Vagina (tissue), 2 donors: Measurements from ENCODE around the gene C4orf46. TPM values are rescaled to one million over a fixed set of nuclear protein-coding genes. Genes with fewer than 3 reads are reported as not detected.

Experiments
- DNase-seq, 2 donors: peaks; one replicate each; pipeline ENCODE4 v3.0.0-alpha.2; 2017; ENCODE audit errors: extremely low spot score in 2 of 2
- H3K27ac ChIP-seq: fragments of 200-600 bp; sonication (generic); one replicate; pipeline ENCODE4 v1.5.1; 2019
- H3K27me3 ChIP-seq: fragments of 200-600 bp; sonication (generic); one replicate; pipeline ENCODE4 v1.5.1; 2019
- H3K36me3 ChIP-seq, 2 donors: fragments of 200-600 bp; sonication (generic); one replicate each; pipeline ENCODE4 v1.5.1; 2017 to 2019
- H3K4me1 ChIP-seq: fragments of 200-600 bp; sonication (generic); one replicate; pipeline ENCODE4 v1.5.1; 2019
- H3K4me3 ChIP-seq, 2 donors: fragments of 200-600 bp; sonication (generic); 1 replicate in 1 of 2; 2 replicates in 1 of 2; pipeline ENCODE4 v1.5.1; 2016 to 2019
- H3K9me3 ChIP-seq: fragments of 200-600 bp; sonication (generic); one replicate; pipeline ENCODE4 v1.5.1; 2019
- POLR2A ChIP-seq, 2 donors: fragments of 450-650 bp; IDR thresholded peaks; one replicate each; pipeline ENCODE4 v1.6.1; 2017; ENCODE audit warnings: antibody characterized with exemption in 2 of 2, mild to moderate bottlenecking in 2 of 2, moderate library complexity in 2 of 2
- POLR2AphosphoS5 ChIP-seq, 2 donors: sonication (generic); formaldehyde crosslinking; IDR thresholded peaks; one replicate each; pipeline ENCODE4 v1.9.0; 2017; ENCODE audit warnings: antibody characterized with exemption in 2 of 2, mild to moderate bottlenecking in 2 of 2, low read depth in 1 of 2; ENCODE audit not compliant: insufficient read depth in 1 of 2
- intact Hi-C: fragments of 100-400 bp; cut with DNase I; formaldehyde crosslinking; loops from one replicate; pipeline ENCODE4 v1.15.1; 2023
- total RNA-seq: library from RNA; depleted of rRNA; stranded (reverse); fragments of >200 nt; gene quantifications from one replicate; pipeline ENCODE4 v1.2.3, GENCODE V29; 2016
- TF ChIP-seq, protein P1 (sequence below), 3 experiments: fragments of 450-650 bp in 2 of 3; fragments of 200-600 bp in 1 of 3; sonication (generic) in 1 of 3; IDR thresholded peaks; one replicate each; pipeline ENCODE4 v1.5.1; 2017 to 2019; ENCODE audit warnings: antibody characterized with exemption in 3 of 3, mild to moderate bottlenecking in 2 of 3, moderate library complexity in 2 of 3

C4orf46 gene
- total RNA-seq, 1 donor from 2014 or later: 5.9 TPM

DNA sequence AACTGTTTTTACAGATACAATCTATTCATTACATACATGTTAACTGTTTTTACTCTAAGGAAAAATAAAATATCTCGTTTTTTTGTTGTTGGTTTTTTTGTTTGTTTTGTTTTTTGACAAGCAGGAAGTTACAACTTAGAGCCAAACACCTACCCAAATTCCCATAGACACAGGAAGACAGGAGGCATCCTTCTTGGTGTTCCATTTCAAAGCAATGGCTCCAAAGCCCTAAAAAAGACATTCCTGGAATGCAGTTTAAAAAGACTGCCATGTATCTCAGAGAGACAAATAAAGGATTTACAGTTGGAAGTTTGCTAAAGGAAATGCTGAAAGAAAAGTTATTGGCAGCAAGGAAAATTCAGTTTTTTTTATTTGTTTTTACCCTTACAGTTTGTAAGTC, 17.1 kb upstream of the C4orf46 start:
- Histone ChIP-seq H3K4me3 (no peak overlapping the region), H3K4me1 (no peaks in the 10 kb centered on the region), H3K9me3 (no peaks in the 10 kb centered on the region), H3K36me3 (peaks cover 0 to 16% of the 10 kb centered on the region in 2 donors), H3K27ac (no peak overlapping the region), H3K27me3 (no peaks in the 10 kb centered on the region)
- DNase-seq: no peak
- TF ChIP-seq POLR2A (IDR thresholded peaks at IDR 0.05): no peak
- TF ChIP-seq, protein P1, sequence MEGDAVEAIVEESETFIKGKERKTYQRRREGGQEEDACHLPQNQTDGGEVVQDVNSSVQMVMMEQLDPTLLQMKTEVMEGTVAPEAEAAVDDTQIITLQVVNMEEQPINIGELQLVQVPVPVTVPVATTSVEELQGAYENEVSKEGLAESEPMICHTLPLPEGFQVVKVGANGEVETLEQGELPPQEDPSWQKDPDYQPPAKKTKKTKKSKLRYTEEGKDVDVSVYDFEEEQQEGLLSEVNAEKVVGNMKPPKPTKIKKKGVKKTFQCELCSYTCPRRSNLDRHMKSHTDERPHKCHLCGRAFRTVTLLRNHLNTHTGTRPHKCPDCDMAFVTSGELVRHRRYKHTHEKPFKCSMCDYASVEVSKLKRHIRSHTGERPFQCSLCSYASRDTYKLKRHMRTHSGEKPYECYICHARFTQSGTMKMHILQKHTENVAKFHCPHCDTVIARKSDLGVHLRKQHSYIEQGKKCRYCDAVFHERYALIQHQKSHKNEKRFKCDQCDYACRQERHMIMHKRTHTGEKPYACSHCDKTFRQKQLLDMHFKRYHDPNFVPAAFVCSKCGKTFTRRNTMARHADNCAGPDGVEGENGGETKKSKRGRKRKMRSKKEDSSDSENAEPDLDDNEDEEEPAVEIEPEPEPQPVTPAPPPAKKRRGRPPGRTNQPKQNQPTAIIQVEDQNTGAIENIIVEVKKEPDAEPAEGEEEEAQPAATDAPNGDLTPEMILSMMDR (IDR thresholded peaks at IDR 0.05): no peak
- no peak for TF ChIP-seq POLR2AphosphoS5 (IDR thresholded peaks at IDR 0.05; ENCODE audit: insufficient read depth in 1 of 2, low read depth in 1 of 2)
- intact Hi-C loops: no loop called here

DNA sequence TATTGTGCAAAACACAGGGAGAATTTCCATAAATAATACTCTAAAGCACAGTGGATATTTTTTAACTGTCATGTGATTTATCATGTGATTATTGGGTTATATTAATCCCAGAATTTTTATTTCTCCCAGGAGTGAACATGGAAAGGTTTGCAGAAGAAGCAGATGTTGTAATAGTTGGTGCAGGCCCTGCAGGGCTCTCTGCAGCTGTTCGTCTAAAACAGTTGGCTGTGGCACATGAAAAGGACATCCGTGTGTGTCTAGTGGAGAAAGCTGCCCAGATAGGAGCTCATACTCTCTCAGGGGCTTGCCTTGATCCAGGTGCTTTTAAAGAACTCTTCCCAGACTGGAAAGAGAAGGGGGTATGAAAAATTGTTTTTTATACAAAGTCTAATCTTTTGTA, 10.4 kb upstream of the C4orf46 start:
- Histone ChIP-seq H3K27me3 (no peaks in the 10 kb centered on the region), H3K9me3 (no peaks in the 10 kb centered on the region), H3K4me3 (no peak overlapping the region), H3K36me3 (no peaks in the 10 kb centered on the region), H3K4me1 (no peaks in the 10 kb centered on the region), H3K27ac (no peak overlapping the region)
- TF ChIP-seq, protein P1 (IDR thresholded peaks at IDR 0.05): no peak
- TF ChIP-seq POLR2AphosphoS5 (IDR thresholded peaks at IDR 0.05; ENCODE audit: insufficient read depth in 1 of 2, low read depth in 1 of 2) (no peak), POLR2A (IDR thresholded peaks at IDR 0.05) (no peak)
- DNase-seq: no peak
- intact Hi-C loops: no loop called here

DNA sequence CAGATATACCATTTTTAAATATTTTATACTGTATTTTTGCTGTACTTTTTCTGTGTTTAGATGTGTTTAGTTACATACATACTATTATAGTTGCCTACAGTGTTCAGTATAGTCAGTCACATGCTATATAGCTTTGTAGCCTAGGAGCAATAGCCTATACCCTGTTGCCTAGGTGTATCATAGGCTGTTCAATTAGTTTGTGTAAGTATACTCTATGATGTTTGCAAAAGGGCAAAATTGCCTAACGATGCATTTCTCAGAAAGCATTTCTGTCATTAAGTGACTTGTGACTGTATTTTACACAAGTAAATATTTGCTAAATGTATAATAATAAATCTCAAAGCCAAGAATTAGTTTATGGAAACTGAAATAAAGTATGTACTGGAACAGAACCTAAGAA, 9.9 kb upstream of the C4orf46 start:
- DNase-seq: no peak
- Histone ChIP-seq H3K36me3 (no peaks in the 10 kb centered on the region), H3K4me1 (no peaks in the 10 kb centered on the region), H3K9me3 (no peaks in the 10 kb centered on the region), H3K27me3 (no peaks in the 10 kb centered on the region), H3K4me3 (no peak overlapping the region), H3K27ac (no peak overlapping the region)
- intact Hi-C loops: no loop called here
- TF ChIP-seq, protein P1 (IDR thresholded peaks at IDR 0.05): no peak
- TF ChIP-seq POLR2AphosphoS5 (IDR thresholded peaks at IDR 0.05; ENCODE audit: insufficient read depth in 1 of 2, low read depth in 1 of 2) (no peak), POLR2A (IDR thresholded peaks at IDR 0.05) (no peak)

DNA sequence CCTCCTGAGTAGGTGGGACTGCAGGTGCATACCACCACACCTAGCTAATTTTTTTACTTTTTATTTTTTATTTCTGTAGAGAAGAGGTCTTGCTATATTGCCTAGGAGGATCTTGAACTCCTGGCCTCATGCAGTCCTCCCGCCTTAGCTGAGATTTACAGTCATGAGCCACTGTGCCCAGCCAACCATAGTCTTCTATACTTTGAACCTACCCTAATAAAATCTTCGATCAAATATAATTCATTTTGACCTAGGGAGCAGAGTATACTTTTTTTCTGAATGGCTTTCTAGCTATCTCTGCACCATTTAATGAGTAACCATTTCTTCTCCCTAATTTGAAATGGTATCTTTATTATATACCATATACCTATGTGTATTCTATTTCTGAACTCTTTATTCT, 7.1 kb upstream of the C4orf46 start:
- TF ChIP-seq, protein P1 (IDR thresholded peaks at IDR 0.05): no peak
- no peak for TF ChIP-seq POLR2AphosphoS5 (IDR thresholded peaks at IDR 0.05; ENCODE audit: insufficient read depth in 1 of 2, low read depth in 1 of 2)
- TF ChIP-seq POLR2A (IDR thresholded peaks at IDR 0.05): no peak
- Histone ChIP-seq H3K27me3 (no peaks in the 10 kb centered on the region), H3K36me3 (no peaks in the 10 kb centered on the region), H3K27ac (no peak overlapping the region), H3K9me3 (no peaks in the 10 kb centered on the region), H3K4me1 (peaks cover 12% of the 10 kb centered on the region), H3K4me3 (no peak overlapping the region)
- no peak for DNase-seq
- intact Hi-C loops: no loop called here

DNA sequence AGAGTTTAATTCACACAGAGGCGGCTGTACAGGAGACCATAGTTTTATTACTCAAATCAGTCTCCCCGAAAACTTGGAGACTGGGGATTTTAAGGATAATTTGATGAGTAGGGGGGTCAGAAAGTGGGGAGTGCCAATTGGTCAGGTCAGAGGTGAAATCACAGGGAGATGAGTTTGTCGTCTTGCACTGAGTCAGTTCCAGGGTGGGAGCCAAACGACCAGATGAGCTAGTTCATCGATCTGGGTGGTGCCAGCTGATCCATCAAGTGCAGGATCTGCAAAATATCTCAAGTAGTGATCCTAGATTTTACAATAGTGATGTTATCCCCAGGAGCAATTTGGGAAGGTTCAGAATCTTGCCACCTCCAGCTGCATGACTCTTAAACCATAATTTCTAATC, 4.4 kb upstream of the C4orf46 start:
- Histone ChIP-seq H3K4me3 (no peak overlapping the region), H3K27me3 (no peaks in the 10 kb centered on the region), H3K27ac (no peak overlapping the region), H3K9me3 (no peaks in the 10 kb centered on the region), H3K36me3 (no peaks in the 10 kb centered on the region), H3K4me1 (peaks cover 25% of the 10 kb centered on the region)
- intact Hi-C loops: no loop called here
- DNase-seq: no peak
- TF ChIP-seq POLR2AphosphoS5 (IDR thresholded peaks at IDR 0.05; ENCODE audit: insufficient read depth in 1 of 2, low read depth in 1 of 2): no peak
- no peak for TF ChIP-seq POLR2A (IDR thresholded peaks at IDR 0.05)
- TF ChIP-seq, protein P1 (IDR thresholded peaks at IDR 0.05): no peak
